Dermis blood vessel endothelial cell (primary cell): ENCODE results near the gene ZNF583. TPM values are rescaled to one million over a fixed set of nuclear protein-coding genes. Genes with fewer than 3 reads are reported as not detected.

ENCODE experiments used
- DNase-seq: peaks from one replicate; pipeline ENCODE4 v3.0.0; 2010
- total RNA-seq: library from RNA; depleted of rRNA; stranded (reverse); fragments of >200 nt; gene quantifications from 2 replicates; pipeline ENCODE4 v1.2.3, GENCODE V29; 2014

Gene ZNF583
- total RNA-seq, 1 donor from 2014 or later, result 6.6 TPM

DNA sequence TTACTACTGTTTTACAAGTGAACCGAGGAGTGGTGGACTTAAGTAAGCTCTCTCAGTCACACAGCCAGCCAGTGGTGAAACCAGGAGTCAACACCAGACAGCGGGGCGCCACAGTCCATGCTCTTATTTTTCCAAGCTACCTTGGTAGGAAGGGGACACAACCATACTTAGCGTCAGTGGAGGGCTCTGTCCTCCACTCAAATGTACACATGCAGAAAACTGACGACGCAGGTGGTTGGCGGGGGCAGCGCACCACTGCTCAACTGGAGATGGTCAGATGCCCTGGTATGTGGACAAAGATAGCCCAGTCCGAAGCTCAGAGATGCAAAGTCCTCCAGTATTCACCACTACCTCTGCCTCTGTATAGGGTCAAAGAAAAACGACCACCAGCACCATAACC lies 72.0 kb downstream of the ZNF583 start:
- no peak for DNase-seq

Other genes with a start within 250 kb of the ZNF583 start
- not detected in 2 replicates for gene GALP, start 228.3 kb upstream of the ZNF583 start, total RNA-seq
- not detected in 2 replicates for gene ZSCAN5B, start 206.5 kb upstream of the ZNF583 start, total RNA-seq
- gene ZSCAN5C, start 202.1 kb upstream of the ZNF583 start, total RNA-seq, result not detected in 2 replicates
- gene EDDM13, start 131.6 kb upstream of the ZNF583 start, total RNA-seq, result 0.79 and 0.85 TPM in 2 replicates
- gene ZSCAN5A, start 89.5 kb upstream of the ZNF583 start, total RNA-seq, result 5.4 and 7.5 TPM in 2 replicates
- 2.2 and 2.5 TPM in 2 replicates for gene ZNF582, start 10.8 kb upstream of the ZNF583 start, total RNA-seq
- 2.7 and 3.1 TPM in 2 replicates for gene ZNF667, start 73.0 kb downstream of the ZNF583 start, total RNA-seq
- gene ZNF471, start 103.5 kb downstream of the ZNF583 start, total RNA-seq, result 2.4 and 3.2 TPM in 2 replicates
- 8.0 and 8.1 TPM in 2 replicates for gene ZFP28, start 134.6 kb downstream of the ZNF583 start, total RNA-seq
- 4.1 and 5.2 TPM in 2 replicates for gene ZNF470, start 163.1 kb downstream of the ZNF583 start, total RNA-seq
- 14.7 and 19.1 TPM in 2 replicates for gene ZNF71, start 191.0 kb downstream of the ZNF583 start, total RNA-seq
- gene SMIM17, start 238.8 kb downstream of the ZNF583 start, total RNA-seq, result 0.17 and 0.33 TPM in 2 replicates